NCI-H2107 treated with DMSO at 0.1 percent for 48 hours (cell line): ENCODE measurements around the gene CYREN.
"Not testable (repeated sequence)": the region's sequence is repeated elsewhere in the genome, so short reads cannot be mapped to it uniquely, and the experiment has no call there.

Source experiments
- DNase-seq: peaks from one replicate; lab custom pipeline; 2025; ENCODE audit not compliant: unreplicated experiment; lab: John Stamatoyannopoulos, UW

CYREN gene

GRCh38 chr7:135160858-135161653 lies 9.5 kb downstream of the CYREN start:
- no peak for DNase-seq

GRCh38 chr7:135160098-135160857 lies 10.2 kb downstream of the CYREN start:
- DNase-seq: no peak

GRCh38 chr7:135159359-135160085 lies 11.0 kb downstream of the CYREN start:
- DNase-seq: no peak

GRCh38 chr7:135158874-135159273 lies 11.6 kb downstream of the CYREN start:
- DNase-seq: no peak

GRCh38 chr7:135158141-135158655 lies 12.3 kb downstream of the CYREN start:
- no peak for DNase-seq

- no peak for DNase-seq
Measured at GRCh38 chr7:135156290-135156689, 14.2 kb downstream of the CYREN start.

GRCh38 chr7:135154734-135155133 lies 15.8 kb downstream of the CYREN start:
- DNase-seq: no peak

GRCh38 chr7:135152442-135152841 lies 18.1 kb downstream of the CYREN start:
- no peak for DNase-seq

GRCh38 chr7:135151533-135151932 lies 19.0 kb downstream of the CYREN start:
- DNase-seq: no peak

GRCh38 chr7:135151132-135151531 lies 19.4 kb downstream of the CYREN start:
- DNase-seq: no peak

GRCh38 chr7:135150072-135150782 lies 20.3 kb downstream of the CYREN start:
- no peak for DNase-seq

- DNase-seq: no peak
Measured at GRCh38 chr7:135147899-135148721, 22.4 kb downstream of the CYREN start, which contains the start of gene TMEM140. TSS of gene TMEM140 (plus strand) at chr7:135148072. CDS start at chr7:135164442, 16,370 bp downstream.

- DNase-seq: no peak
Measured at GRCh38 chr7:135147341-135147898, 23.1 kb downstream of the CYREN start.

GRCh38 chr7:135143885-135144668 lies 26.4 kb downstream of the CYREN start:
- DNase-seq: no peak

GRCh38 chr7:135129579-135129978 lies 40.9 kb downstream of the CYREN start:
- no peak for DNase-seq

- DNase-seq: no peak
Measured at GRCh38 chr7:135128931-135129330, 41.6 kb downstream of the CYREN start.

GRCh38 chr7:135124631-135125030 lies 45.9 kb downstream of the CYREN start:
- DNase-seq: not testable (repeated sequence)

- no peak for DNase-seq
Measured at GRCh38 chr7:135121868-135122267, 48.6 kb downstream of the CYREN start.

GRCh38 chr7:135117096-135117495 lies 53.4 kb downstream of the CYREN start:
- DNase-seq: no peak
